Transverse colon (tissue), 4 donors: Measurements from ENCODE around the gene VSNL1.

Source experiments
- POLR2A ChIP-seq: fragments of 450-650 bp; IDR thresholded peaks from one replicate; pipeline ENCODE4 v1.6.1; 2016; ENCODE audit warnings: antibody characterized with exemption, mild to moderate bottlenecking, moderate library complexity
- POLR2AphosphoS5 ChIP-seq, 3 donors: sonication (generic); formaldehyde crosslinking; IDR thresholded peaks; one replicate each; pipeline ENCODE4 v1.6.1; 2016; ENCODE audit warnings: antibody characterized with exemption in 3 of 3
- TF ChIP-seq, protein P1 (sequence below), 5 experiments: fragments of 200-600 bp in 3 of 5; fragments of 450-650 bp in 2 of 5; sonication (generic) in 3 of 5; IDR thresholded peaks; 1 replicate in 2 of 5; 2 replicates in 3 of 5; pipeline ENCODE4 v1.5.1; 2016 to 2017; ENCODE audit warnings: antibody characterized with exemption in 5 of 5, inconsistent platforms in 3 of 5, mild to moderate bottlenecking in 2 of 5, moderate library complexity in 1 of 5

- TF ChIP-seq POLR2A (no peak), POLR2AphosphoS5 (IDR thresholded peaks at IDR 0.05) (peak in 1 of 3 donors; percentile 24)
- TF ChIP-seq, protein P1, sequence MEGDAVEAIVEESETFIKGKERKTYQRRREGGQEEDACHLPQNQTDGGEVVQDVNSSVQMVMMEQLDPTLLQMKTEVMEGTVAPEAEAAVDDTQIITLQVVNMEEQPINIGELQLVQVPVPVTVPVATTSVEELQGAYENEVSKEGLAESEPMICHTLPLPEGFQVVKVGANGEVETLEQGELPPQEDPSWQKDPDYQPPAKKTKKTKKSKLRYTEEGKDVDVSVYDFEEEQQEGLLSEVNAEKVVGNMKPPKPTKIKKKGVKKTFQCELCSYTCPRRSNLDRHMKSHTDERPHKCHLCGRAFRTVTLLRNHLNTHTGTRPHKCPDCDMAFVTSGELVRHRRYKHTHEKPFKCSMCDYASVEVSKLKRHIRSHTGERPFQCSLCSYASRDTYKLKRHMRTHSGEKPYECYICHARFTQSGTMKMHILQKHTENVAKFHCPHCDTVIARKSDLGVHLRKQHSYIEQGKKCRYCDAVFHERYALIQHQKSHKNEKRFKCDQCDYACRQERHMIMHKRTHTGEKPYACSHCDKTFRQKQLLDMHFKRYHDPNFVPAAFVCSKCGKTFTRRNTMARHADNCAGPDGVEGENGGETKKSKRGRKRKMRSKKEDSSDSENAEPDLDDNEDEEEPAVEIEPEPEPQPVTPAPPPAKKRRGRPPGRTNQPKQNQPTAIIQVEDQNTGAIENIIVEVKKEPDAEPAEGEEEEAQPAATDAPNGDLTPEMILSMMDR (IDR thresholded peaks at IDR 0.05): no peak
These were observed 102.6 kb downstream of the VSNL1 start for GRCh38 chr2:17643031-17643615.
